Measurements from ENCODE around the gene B3GNT7. TPM values are rescaled to one million over a fixed set of nuclear protein-coding genes. Genes with fewer than 3 reads are reported as not detected.

B3GNT7 gene
- total RNA-seq, 2 experiments from 2014 or later = not detected

GRCh38 chr2:231431606-231432005, 36.1 kb downstream of the B3GNT7 start:
- H3K27me3 Mint-ChIP-seq = peaks cover 2% of the 10 kb centered on the region
- H3K4me3 Mint-ChIP-seq = no peak overlapping the region
- POLR2A ChIA-PET = no interaction called here
- peaks cover 26% of the 10 kb centered on the region for H3K9me3 Mint-ChIP-seq
- DNase-seq = no peak
- no peak overlapping the region for H3K27ac Mint-ChIP-seq
- H3K4me1 Mint-ChIP-seq = peaks cover 13% of the 10 kb centered on the region
- peaks cover 6% of the 10 kb centered on the region for H3K36me3 Mint-ChIP-seq (ENCODE audit: low read depth)
- CTCF ChIA-PET = no interaction called here

- peaks cover 9% of the 10 kb centered on the region for H3K4me1 Mint-ChIP-seq
- CTCF ChIA-PET = no interaction called here
- peaks cover 6% of the 10 kb centered on the region for H3K36me3 Mint-ChIP-seq (ENCODE audit: low read depth)
- peaks cover 2% of the 10 kb centered on the region for H3K27me3 Mint-ChIP-seq
- H3K4me3 Mint-ChIP-seq = no peak overlapping the region
- no peak overlapping the region for H3K27ac Mint-ChIP-seq
- no peak for DNase-seq
- POLR2A ChIA-PET = no interaction called here
- peaks cover 26% of the 10 kb centered on the region for H3K9me3 Mint-ChIP-seq
Measured at GRCh38 chr2:231433990-231434389, 38.5 kb downstream of the B3GNT7 start.

GRCh38 chr2:231436957-231437356, 41.4 kb downstream of the B3GNT7 start:
- H3K9me3 Mint-ChIP-seq = peaks cover 4% of the 10 kb centered on the region

GRCh38 chr2:231449503-231450054, 54.1 kb downstream of the B3GNT7 start:
- DNase-seq = no peak
- ChIA-PET POLR2A (no interaction called here), CTCF (interaction anchor here (1.6 kb wide), 1 partner anchor 16 kb away, joined by 5 read pairs; no protein-coding TSS in a partner anchor)
- peaks cover 7% of the 10 kb centered on the region for H3K4me1 Mint-ChIP-seq
- peaks cover 13% of the 10 kb centered on the region for H3K36me3 Mint-ChIP-seq (ENCODE audit: low read depth)
- no peaks in the 10 kb centered on the region for H3K9me3 Mint-ChIP-seq
- H3K4me3 Mint-ChIP-seq = no peak overlapping the region
- H3K27ac Mint-ChIP-seq = no peak overlapping the region
- H3K27me3 Mint-ChIP-seq = no peaks in the 10 kb centered on the region

More at GRCh38 chr2:231436957-231437356, 41.4 kb downstream of the B3GNT7 start:
- Mint-ChIP-seq H3K4me3 (no peak overlapping the region), H3K36me3 (ENCODE audit: low read depth) (peaks cover 4% of the 10 kb centered on the region), H3K27me3 (no peaks in the 10 kb centered on the region), H3K4me1 (peaks cover 9% of the 10 kb centered on the region), H3K27ac (no peak overlapping the region)
- DNase-seq = no peak
- ChIA-PET POLR2A (no interaction called here), CTCF (interaction anchor here (1.1 kb wide), 2 partner anchors 27 to 37 kb away, joined by 3 to 4 read pairs; partner anchors contain the start of gene NCL)

- Mint-ChIP-seq H3K27ac (no peak overlapping the region), H3K9me3 (no peaks in the 10 kb centered on the region), H3K36me3 (ENCODE audit: low read depth) (peaks cover 22% of the 10 kb centered on the region), H3K4me3 (no peak overlapping the region), H3K27me3 (no peaks in the 10 kb centered on the region), H3K4me1 (peaks cover 12% of the 10 kb centered on the region)
- DNase-seq = no peak
- ChIA-PET CTCF (interaction anchor here (0.6 to 3.0 kb wide), 3 partner anchors 15 to 237 kb away, joined by 3 to 17 read pairs (median 5); no protein-coding TSS in a partner anchor), POLR2A (no interaction called here)
Measured at GRCh38 chr2:231450548-231450989, 55.1 kb downstream of the B3GNT7 start.

Small RNA genes lying within 50 kb of the gene (microRNA-seq; reads per million reads assigned to microRNA genes)
- gene MIR4777 (ENCODE audit: borderline microRNAs expressed, borderline replicate concordance) = not detected

Other genes with a start within 250 kb of the B3GNT7 start
- under 1 TPM; 0.45 to 0.58 TPM for gene ARMC9, start 197.1 kb upstream of the B3GNT7 start, total RNA-seq
- 100 to 1,000 TPM; 542 to 599 TPM for gene NCL, start 68.8 kb downstream of the B3GNT7 start, total RNA-seq
- gene NMUR1, start 134.7 kb downstream of the B3GNT7 start, total RNA-seq = under 1 TPM; 0.47 to 0.60 TPM
- not detected for gene TEX44, start 197.2 kb downstream of the B3GNT7 start, total RNA-seq